HG03571 (cell line): ENCODE results near the gene DLG2.
"Not testable (repeated sequence)": the region's sequence is repeated elsewhere in the genome, so short reads cannot be mapped to it uniquely, and the experiment has no call there.

ENCODE experiments used
- ATAC-seq: cut with Tn5 transposase; IDR thresholded peaks from one replicate; pipeline ENCODE4 v1.9.1; 2021; ENCODE audit not compliant: unreplicated experiment

The DLG2 gene

DNA sequence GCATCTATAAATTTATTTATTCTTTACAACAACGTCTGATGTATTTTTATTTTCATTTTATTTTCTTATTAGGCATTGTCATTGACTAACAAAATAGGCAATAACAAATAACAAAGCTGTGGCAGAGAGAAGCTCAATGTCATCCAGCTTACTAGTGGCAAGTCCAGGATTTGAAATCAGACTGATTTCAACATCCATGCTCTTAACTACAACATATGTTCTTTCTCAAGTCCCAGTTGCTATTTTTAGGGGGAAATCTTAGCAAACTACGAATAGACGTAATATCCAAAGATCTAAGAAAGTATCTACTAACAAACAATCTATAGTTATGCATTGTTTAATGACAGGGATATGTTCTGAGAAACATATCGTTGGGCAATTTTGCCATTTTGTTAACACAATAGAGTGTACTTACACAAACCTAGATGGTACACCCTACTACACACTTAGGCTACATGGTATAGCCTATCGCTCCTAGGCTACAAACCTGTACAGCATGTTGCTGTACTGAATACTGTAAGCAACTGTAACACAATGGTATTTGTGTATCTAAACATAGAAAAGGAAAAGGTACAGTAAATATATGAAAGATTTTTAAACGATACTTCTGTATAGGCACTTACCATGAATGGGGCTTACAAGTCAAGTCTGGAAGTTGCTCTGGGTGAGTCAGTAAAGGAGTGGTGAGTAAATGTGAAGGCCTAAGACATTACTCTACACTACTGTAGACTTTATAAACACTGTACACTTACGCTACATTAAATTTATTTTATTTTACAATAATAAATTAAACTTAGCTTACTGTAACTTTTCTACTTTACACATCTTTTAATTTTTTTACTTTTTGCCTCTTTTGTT is 151.3 kb downstream of the DLG2 start:
- ATAC-seq, result no peak

DNA sequence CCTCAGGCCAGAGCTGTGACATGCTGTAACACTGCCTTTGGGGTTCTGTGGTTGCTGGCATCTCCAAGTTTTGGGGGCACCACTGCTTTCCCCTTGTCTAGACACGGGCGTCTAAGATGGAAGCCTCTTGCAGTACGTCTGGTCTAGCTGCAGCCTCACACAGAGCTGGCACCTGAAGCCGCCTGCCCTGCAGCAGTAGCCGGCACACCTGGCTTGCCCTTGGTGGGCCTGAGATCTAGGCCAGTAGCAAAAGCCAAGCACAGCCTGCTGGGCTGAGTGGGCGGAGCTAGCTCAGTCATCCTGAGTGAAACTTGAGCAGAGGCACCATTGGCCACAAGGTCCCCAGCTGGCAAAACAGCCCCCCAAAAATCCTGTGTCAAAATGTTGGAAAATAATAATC is 154.2 kb downstream of the DLG2 start:
- ATAC-seq, result no peak

DNA sequence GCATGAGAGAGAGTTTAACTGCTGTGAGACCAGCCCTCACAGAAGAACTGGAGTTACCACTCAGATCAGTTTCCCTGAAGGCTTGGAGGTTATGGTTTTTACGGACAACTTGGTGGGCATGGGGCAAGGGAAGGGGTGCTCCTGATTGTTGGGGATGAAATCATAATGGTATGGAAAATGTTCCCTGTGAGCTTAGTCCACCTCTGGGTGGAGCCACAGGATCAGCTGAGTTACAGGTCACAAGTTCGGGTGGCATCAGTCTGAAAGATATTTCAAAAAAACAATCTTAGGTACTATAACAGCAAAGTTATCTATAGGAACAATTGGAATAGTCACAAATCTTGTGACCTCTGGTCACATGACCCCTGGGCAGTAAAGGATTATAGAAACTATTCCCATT is 162.9 kb downstream of the DLG2 start:
- no peak for ATAC-seq

DNA sequence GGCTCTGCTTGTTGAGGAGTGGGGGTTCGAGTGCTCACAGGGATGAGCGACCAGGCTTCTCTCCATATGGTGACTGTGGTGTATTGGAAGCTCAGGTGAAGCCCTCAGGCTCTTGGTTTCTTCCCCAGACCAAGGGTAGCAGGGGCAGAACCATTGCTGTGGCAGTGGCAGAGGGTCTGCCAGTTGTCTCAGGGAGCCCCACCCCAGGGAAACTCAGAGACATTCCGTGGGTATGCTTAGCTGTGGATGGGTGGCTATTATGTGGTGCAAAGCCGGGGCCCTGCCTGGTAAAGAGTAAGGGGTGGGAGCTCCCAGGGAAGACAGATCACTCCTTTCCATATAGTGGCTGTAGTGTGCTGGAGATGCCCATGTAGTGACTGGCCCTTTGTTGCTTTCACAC is 167.8 kb downstream of the DLG2 start:
- no peak for ATAC-seq

DNA sequence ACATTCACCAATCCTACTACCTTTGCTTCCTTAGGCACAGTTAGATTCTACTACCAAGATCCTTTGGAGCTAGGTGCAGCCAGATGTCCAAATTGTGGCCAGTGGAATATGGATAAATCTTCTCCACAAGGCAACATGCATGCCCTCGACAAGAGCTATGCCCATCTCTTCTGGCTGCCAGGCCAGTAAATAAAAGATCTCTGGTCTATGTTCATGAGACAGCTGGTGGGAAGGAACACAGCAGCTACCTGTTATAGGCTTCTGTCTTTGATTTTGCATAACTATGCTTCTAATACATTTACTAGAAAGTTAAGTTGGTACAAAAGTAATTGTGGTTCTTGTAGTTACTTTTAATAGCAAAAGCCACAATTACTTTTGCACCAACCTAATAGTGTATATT is 182.7 kb downstream of the DLG2 start:
- no peak for ATAC-seq

DNA sequence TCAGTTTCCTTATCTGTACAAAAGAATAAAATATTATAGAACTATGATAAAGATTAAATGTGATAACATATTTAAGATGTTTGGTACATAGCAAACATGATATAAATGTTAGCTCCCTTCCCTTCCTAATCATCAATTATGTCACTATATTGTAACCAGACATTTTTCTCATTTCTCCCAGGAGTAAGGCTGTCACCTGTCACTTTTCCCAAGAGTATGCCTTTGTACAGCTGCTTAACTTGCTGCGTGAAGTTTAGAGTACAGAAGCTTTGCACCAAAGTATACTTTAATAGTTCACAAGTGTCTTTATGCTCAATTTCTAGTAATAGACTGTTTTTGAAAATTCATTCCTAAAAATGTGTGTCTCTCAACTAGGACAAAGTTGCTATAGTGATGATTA is 186.9 kb downstream of the DLG2 start:
- ATAC-seq, result no peak

DNA sequence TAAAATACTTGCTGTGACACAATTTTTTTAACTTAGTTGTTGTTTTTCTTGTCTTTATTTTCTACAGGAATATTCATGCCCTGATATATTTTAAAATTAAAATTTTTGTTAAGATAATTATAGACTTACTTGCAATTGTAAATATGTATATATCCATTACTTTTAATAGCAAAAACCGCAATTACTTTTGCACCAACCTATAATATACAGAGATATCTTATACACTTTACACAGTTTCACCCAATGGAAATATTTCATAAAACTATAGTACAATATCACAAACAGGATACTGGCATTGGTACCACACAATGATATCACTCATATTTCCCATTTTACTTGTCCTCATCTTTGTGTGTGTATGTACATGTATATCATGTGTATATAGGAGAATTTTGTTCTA is 188.8 kb downstream of the DLG2 start:
- no peak for ATAC-seq

DNA sequence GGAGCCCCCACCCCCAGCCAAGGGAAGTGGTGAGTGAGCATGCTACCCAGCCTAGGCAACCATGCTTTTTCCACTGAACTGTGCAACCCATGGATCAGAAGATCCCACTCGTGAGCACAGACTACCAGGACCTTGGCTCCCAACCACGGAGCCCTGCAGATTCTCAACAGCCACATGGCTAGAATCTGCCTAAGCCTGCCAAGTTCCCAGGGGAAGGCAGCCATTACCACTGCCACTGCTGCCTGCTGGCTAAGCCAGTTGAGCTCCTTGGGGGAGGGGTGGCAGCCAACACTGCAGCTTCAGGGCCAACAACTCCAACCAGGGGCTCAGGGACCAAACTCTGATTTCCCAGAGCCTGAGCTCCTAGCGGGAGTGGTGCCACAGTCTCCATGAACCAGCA is 195.8 kb downstream of the DLG2 start:
- ATAC-seq, result no peak

DNA sequence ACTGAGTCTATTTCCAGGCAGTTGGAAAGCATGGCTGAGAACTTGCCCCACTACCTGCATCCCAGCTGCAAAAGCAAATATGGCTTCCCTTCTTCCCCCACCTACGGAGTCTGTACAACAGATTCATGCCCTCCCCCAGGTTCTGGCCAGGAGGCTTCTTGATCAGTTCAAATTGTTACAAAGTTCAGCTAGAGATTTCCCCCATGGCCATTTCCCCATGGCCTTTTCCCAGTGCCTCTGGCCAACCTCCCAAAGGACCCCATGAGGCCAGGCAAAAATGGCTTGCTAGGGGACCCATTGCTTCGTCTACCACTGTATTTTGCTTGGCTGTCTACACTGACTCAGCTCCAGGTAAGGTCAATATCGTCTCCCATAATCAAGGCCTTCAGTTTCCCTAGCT is 203.3 kb downstream of the DLG2 start:
- no peak for ATAC-seq

DNA sequence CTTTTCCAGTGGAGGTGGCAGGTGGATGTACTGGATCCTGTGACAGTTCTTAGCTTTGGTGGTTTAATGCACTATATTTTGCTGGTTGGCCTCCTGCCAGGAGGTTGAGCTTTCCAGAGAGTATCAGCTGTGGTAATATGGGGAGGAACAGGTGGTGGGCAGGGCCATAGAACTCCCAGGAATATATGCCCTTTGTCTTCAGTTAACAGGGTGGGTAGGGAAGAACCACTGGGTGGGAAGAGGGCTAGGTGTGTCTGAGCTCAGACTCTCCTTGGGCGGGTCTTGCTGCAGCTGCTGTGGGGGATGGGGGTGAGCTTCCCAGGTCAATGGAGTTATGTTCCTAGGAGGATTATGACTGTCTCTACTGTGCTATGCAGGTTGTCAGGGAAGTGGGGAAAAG is 203.8 kb downstream of the DLG2 start:
- ATAC-seq, result no peak

DNA sequence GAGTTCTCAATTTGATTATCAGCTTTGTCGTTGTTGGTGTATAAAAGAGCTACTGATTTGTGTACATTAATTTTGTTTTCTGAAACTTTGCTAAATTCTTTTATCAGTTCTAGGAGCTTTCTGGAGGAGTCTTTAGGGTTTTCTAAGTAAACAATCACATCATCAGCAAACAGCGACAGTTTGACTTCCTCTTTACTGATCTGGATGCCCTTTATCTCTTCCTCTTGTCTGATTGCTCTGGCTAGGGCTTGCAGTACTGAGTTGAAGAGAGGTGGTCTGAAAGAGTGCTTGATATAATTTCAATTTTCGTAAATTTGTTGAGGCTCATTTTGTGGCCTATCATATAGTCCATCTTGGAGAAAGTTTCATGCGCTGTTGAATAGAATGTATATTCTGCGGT is 213.0 kb downstream of the DLG2 start:
- no peak for ATAC-seq

DNA sequence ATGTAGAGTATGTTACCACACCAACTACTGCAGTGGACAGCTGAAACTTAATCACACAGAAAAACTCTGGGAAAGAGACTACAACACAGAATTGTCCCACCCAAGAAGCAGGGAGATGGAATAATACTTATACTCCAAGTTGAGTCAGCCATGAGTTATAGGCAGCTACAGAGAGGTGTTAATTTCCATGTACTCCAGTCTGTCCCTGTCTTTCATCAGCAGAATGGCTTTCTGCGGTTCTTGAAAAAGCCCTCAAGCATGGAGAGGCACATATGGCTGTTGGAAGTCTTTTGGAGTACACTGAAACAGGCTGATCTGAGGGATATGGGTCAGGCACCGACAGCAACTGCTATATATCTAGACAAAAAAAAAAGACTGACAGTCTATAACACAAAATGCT is 219.5 kb downstream of the DLG2 start:
- ATAC-seq, result no peak

DNA sequence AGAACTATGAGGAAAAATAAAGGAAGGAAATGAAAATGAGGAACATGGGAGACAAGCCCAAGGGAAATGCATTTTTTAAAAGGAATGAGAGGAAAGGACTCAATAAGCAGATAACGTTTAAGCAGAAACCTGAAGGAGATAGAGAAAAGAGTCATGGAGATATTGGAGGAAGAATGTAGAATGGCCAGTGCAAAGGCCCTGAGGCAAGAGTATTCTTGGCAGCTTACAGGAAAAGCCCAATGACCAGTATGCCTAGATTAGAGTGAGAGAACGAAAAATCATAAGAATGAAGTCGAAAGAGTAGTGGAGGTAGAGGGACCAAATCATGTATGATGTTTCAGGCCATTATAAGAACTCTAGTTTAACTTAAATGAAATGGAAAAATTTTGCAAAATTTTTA is 220.3 kb downstream of the DLG2 start:
- ATAC-seq, result no peak

DNA sequence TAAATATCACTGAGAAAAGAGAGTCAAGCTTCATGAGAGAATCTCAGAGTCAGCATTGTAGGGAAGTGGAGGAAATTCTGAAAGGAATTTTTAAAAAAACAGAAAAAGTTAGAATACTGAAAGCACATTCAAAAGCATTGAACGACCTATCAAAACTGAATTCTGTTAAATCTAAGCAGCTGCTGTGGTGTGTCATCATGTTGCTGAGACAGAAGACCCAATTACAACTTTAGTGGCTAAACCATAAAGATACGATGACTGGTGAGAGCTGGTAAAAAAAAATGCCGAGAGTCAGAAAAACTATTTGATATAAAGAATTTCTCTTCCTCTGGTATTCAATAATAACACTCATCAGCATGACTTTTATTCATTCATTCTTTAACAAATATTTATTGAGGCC is 220.8 kb downstream of the DLG2 start:
- no peak for ATAC-seq

DNA sequence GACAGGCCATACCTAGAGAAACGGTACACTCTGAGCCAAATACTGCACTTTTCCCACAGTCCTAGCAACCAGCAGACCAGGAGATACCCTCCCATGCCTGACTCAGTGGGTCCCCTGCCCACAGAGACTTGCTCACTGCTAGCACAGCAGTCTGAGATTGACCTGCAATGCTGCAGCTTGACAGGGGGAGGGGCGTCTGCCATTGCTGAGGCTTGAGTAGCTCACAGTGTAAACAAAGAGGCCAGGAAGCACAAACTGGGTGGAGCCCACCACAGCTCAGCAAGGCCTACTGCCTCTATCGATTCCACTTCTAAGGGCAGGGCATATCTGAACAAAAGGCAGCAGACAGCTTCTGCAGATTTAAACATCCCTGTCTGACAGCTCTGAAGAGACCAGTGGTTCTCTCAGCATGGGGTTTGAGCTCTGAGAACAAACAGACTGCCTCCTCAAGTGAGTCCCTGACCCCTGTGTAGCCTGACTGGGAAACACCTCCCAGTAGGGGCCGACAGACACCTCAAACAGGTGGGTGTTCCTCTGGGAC is 231.6 kb downstream of the DLG2 start:
- ATAC-seq, result not testable (repeated sequence)

DNA sequence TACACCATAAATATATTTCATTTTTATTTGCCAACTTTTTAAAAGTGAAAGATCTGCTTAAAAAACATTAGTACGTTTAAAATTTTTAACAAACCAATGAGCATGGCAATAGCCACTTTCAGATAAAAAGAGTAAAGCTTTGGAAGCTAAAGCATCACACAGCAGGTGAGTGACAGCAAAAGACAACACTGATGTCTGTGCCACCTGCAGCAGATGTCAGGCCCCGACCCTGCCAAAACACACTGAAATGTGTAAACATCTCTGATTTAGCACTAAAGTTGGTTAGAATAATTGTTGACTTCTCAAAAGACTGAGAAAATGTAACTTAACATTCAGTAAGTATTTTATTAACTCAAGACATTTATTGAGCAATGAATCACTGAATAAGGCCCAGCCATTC is 232.9 kb downstream of the DLG2 start:
- no peak for ATAC-seq

DNA sequence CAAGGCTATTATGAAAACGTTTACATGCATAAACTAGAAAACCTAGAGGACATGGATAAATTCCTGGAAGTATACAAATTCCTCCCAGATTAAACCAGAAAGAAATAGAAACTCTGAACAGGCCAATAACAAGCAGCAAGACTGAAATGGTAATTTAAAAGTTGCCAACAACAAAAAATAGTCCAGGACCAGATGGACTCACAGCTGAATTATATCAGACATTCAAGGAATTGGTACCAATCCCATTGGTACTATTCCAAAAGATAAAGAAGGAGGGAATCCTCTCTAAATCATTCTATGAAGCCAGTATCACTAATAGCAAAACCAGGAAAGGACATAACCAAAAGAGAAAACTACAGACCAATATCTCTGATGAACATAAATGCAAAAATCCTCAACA is 236.0 kb downstream of the DLG2 start:
- no peak for ATAC-seq

DNA sequence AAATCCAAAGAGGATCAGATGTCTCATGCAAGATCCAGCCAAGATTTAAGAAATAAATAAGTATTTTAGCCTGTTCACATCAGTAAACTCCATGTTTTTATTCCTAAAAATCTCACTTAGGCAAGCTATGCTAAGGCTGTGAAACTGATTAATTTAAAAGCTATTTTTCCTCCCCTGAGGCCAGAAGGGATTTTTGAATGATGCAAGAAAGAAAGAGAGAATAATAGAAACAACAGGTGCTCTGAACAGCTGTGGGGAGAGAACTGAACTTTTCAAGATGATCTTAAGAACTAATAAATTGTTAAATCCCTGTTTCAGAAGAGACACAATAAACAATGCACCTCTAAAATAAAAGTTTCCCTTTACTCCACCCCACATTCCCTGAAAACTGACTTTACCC is 241.6 kb downstream of the DLG2 start:
- ATAC-seq, result no peak

DNA sequence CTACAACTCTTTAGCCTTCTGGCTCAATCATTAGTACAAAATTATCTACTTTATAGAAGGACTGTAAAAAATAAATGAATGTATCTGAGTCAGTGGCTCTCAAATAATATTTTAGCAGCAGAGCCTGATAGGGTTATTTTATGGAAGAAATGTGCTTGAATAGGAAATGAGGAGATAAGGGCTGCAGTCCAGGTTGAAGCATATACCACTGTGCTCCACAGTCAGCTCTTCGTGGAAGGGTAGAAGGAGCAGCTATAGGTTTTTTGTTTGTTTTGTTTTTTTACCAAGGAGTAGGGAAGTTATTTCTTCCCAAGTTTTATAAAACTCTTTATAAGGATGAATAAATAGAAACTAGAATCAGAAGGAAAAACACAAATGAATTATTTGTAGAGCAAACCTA is 242.0 kb downstream of the DLG2 start:
- ATAC-seq, result no peak

DNA sequence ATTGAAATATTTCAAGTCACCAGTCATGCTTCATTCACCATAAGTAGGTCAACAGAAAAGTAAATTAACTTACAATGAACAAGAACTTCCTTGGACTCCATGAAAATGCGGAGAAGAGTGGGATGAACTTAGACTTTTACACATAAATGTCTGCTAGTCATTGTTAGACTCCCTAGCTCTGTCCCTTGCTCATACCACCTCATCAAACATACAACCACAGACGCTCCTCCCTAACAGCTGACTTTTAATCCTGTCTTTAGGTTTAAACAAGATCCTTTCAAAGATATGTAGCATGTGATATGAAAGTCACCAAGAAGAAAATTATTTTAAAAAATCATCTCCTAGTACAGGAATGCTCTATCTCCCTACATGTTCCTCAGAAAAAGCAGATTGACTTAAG is 248.1 kb downstream of the DLG2 start:
- no peak for ATAC-seq

DNA sequence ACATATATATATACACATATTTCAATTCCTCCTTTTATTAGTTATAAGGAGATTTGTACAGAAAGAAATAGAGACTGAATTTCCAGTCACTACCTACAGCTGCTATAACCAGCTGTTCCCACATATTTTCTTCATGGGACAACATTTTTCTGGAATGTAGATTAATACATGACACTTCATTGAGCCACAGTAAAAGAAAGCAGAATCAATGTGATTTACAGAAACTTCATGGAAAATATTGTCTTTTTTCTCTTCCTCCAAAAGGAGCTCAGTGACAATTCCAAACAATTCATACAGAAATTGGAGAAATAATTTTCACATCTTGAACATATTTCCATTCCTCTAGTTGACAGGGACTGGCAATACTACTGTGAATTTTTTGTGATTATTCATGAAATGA is 249.2 kb downstream of the DLG2 start:
- ATAC-seq, result no peak

DNA sequence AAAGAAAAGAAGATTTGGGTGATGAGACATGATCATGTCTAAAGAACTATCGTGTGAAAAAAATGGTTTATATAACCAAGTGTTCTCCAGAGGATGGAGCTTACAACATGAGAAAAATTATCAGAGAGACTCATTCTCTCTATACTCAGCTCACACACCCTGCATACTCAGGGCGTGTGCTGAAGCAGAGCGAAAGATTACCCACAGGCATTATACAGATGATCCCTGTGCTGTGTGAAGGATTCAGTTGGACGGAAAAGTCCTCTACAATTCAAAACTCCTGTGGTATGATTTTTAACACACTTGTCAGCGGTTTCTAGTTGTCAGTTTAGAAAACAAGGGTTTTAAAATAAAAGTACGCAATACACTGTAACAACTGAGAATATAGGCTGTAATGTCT is 267.3 kb downstream of the DLG2 start:
- no peak for ATAC-seq

DNA sequence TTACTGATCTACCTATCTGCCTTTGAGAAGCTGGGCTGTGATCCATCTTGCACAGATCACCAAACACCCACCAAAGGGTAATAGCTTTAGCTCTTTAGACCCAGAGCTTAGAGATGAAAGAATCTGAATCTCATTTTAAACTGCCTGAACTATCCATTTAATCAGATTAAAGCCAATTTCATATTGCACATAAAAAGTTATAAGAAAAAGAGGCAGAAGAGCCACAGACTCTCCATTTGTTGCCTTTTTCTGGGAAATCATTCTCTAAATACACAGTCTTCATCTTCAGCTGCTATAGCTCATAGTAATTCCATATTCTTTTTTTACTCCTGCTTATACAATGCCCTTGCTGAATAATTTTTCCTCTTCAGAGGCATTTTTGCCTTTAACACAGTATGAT is 271.2 kb downstream of the DLG2 start:
- no peak for ATAC-seq
